ENCODE measurements around the gene LPA.
"Not testable (repeated sequence)": the region's sequence is repeated elsewhere in the genome, so short reads cannot be mapped to it uniquely, and the experiment has no call there.

DNA sequence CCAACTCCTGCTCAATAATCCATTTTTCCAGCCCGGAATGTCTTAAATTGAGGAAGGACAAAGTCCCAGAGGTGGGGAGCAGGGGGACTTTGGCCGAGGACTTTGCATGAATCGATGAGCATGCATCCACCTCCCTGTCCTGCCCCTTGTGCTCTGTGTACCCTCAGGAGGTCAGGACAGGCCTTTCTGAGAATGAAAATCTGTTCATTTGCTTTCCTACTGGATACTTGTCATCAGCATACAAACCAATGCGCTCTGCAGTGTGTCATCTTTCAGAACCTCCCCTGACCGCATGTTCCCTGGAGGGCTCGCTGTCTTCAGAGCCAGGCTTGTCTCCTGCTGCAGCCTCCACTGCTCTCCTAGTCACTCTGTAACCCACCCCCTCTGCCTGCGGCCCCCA, 40.6 kb upstream of the LPA start:
- not testable (repeated sequence) for TF ChIP-seq GABPA (IDR thresholded peaks at IDR 0.05; ENCODE audit: low read depth); POLR2AphosphoS5 (IDR thresholded peaks at IDR 0.05; ENCODE audit: low read depth); SPI1 (IDR thresholded peaks at IDR 0.05; ENCODE audit: borderline replicate concordance, low read depth)
- TF ChIP-seq, protein P1, sequence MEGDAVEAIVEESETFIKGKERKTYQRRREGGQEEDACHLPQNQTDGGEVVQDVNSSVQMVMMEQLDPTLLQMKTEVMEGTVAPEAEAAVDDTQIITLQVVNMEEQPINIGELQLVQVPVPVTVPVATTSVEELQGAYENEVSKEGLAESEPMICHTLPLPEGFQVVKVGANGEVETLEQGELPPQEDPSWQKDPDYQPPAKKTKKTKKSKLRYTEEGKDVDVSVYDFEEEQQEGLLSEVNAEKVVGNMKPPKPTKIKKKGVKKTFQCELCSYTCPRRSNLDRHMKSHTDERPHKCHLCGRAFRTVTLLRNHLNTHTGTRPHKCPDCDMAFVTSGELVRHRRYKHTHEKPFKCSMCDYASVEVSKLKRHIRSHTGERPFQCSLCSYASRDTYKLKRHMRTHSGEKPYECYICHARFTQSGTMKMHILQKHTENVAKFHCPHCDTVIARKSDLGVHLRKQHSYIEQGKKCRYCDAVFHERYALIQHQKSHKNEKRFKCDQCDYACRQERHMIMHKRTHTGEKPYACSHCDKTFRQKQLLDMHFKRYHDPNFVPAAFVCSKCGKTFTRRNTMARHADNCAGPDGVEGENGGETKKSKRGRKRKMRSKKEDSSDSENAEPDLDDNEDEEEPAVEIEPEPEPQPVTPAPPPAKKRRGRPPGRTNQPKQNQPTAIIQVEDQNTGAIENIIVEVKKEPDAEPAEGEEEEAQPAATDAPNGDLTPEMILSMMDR (IDR thresholded peaks at IDR 0.05; ENCODE audit: insufficient read depth, low read length), result not testable (repeated sequence)
- TF ChIP-seq, protein P2, sequence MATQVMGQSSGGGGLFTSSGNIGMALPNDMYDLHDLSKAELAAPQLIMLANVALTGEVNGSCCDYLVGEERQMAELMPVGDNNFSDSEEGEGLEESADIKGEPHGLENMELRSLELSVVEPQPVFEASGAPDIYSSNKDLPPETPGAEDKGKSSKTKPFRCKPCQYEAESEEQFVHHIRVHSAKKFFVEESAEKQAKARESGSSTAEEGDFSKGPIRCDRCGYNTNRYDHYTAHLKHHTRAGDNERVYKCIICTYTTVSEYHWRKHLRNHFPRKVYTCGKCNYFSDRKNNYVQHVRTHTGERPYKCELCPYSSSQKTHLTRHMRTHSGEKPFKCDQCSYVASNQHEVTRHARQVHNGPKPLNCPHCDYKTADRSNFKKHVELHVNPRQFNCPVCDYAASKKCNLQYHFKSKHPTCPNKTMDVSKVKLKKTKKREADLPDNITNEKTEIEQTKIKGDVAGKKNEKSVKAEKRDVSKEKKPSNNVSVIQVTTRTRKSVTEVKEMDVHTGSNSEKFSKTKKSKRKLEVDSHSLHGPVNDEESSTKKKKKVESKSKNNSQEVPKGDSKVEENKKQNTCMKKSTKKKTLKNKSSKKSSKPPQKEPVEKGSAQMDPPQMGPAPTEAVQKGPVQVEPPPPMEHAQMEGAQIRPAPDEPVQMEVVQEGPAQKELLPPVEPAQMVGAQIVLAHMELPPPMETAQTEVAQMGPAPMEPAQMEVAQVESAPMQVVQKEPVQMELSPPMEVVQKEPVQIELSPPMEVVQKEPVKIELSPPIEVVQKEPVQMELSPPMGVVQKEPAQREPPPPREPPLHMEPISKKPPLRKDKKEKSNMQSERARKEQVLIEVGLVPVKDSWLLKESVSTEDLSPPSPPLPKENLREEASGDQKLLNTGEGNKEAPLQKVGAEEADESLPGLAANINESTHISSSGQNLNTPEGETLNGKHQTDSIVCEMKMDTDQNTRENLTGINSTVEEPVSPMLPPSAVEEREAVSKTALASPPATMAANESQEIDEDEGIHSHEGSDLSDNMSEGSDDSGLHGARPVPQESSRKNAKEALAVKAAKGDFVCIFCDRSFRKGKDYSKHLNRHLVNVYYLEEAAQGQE (IDR thresholded peaks at IDR 0.05; ENCODE audit: insufficient replicate concordance, low read depth), result not testable (repeated sequence)
